Measurements from ENCODE around the gene NAT9.
A peak's percentile ranks its signal among the peaks of the same experiment; 100 is the strongest.

The NAT9 gene

GRCh38 chr17:74780443-74781238, 4.5 kb upstream of the NAT9 start:
- peak in 7 of 14 donors; percentile 21 to 33 (median 27) for DNase-seq

- peak in 10 of 14 donors; percentile 24 to 67 (median 40) for DNase-seq
Observed at GRCh38 chr17:74779948-74780400, 3.8 kb upstream of the NAT9 start.

GRCh38 chr17:74779501-74779900, 3.4 kb upstream of the NAT9 start:
- no peak for DNase-seq

GRCh38 chr17:74778960-74779359, 2.8 kb upstream of the NAT9 start:
- DNase-seq, result no peak

GRCh38 chr17:74777901-74778515, 1.9 kb upstream of the NAT9 start:
- no peak for DNase-seq

- no peak for DNase-seq
Observed at GRCh38 chr17:74776990-74777389, 845 bp upstream of the NAT9 start.

- DNase-seq, result no peak
Observed at GRCh38 chr17:74775409-74776043, 619 bp downstream of the NAT9 start.

- no peak for DNase-seq
Observed at GRCh38 chr17:74773871-74774286, 2.3 kb downstream of the NAT9 start.

- DNase-seq, result no peak
Observed at GRCh38 chr17:74773414-74773813, 2.7 kb downstream of the NAT9 start.

GRCh38 chr17:74772053-74772452, 4.1 kb downstream of the NAT9 start:
- DNase-seq, result no peak

- DNase-seq, result no peak
Observed at GRCh38 chr17:74771319-74771914, 4.7 kb downstream of the NAT9 start.

- DNase-seq, result peak in 10 of 14 donors; percentile 12 to 84 (median 34)
Observed at GRCh38 chr17:74770498-74771318, 5.4 kb downstream of the NAT9 start.

- no peak for DNase-seq
Observed at GRCh38 chr17:74769856-74770497, 6.2 kb downstream of the NAT9 start.

GRCh38 chr17:74769266-74769855, 6.8 kb downstream of the NAT9 start:
- DNase-seq, result no peak

- DNase-seq, result no peak
Observed at GRCh38 chr17:74768763-74769114, 7.4 kb downstream of the NAT9 start.

GRCh38 chr17:74768069-74768762, 7.9 kb downstream of the NAT9 start:
- peak in 11 of 14 donors; percentile 35 to 90 (median 61) for DNase-seq

GRCh38 chr17:74767111-74767516, 9.0 kb downstream of the NAT9 start:
- DNase-seq, result peak in 13 of 14 donors; percentile 41 to 91 (median 76)

- no peak for DNase-seq
Observed at GRCh38 chr17:74766413-74766812, 9.7 kb downstream of the NAT9 start.

- DNase-seq, result no peak
Observed at GRCh38 chr17:74764751-74765286, 11.3 kb downstream of the NAT9 start.
